HepG2 (cell line): Measurements from ENCODE around the gene BRAP. TPM values are rescaled to one million over a fixed set of nuclear protein-coding genes. Genes with fewer than 3 reads are reported as not detected.

Experiments
- BHLHE40 ChIP-seq: IDR thresholded peaks from 2 replicates; pipeline ENCODE4 v1.6.1; 2011; ENCODE audit warnings: low read length, improper control_type of control experiment
- BRD4 ChIP-seq: sonication (generic); formaldehyde crosslinking; IDR thresholded peaks from 2 replicates; pipeline ENCODE4 v1.4.0; 2020; ENCODE audit warnings: missing genetic modification reagents
- CSRNP1 ChIP-seq: sonication (generic); formaldehyde crosslinking; IDR thresholded peaks from 2 replicates; pipeline ENCODE4 v1.8.1; 2023; ENCODE audit warnings: mild to moderate bottlenecking, missing genetic modification reagents
- DMTF1 ChIP-seq: sonication (generic); formaldehyde crosslinking; IDR thresholded peaks from 2 replicates; pipeline ENCODE4 v1.4.0; 2020; ENCODE audit warnings: mild to moderate bottlenecking, missing genetic modification reagents
- FOXA3 ChIP-seq: IDR thresholded peaks from 2 replicates; pipeline ENCODE4 v1.6.1; 2016; ENCODE audit warnings: missing genetic modification reagents, missing compliant biosample characterization
- GABPA ChIP-seq, 2 experiments: IDR thresholded peaks; 2 replicates each; pipeline ENCODE4 v1.6.1; 2011 to 2016; ENCODE audit warnings: low read depth in 2 of 2, low read length in 1 of 2, missing biosample characterization in 1 of 2, missing genetic modification characterization in 1 of 2
- HHEX ChIP-seq: IDR thresholded peaks from 2 replicates; pipeline ENCODE4 v1.6.1; 2016; ENCODE audit warnings: control low read depth
- NAIF1 ChIP-seq: sonication (generic); formaldehyde crosslinking; IDR thresholded peaks from 2 replicates; pipeline ENCODE4 v1.5.0; 2020; ENCODE audit warnings: mild to moderate bottlenecking, missing genetic modification reagents, borderline replicate concordance
- NFE2 ChIP-seq: sonication (generic); formaldehyde crosslinking; IDR thresholded peaks from 2 replicates; pipeline ENCODE4 v1.4.0; 2020; ENCODE audit warnings: missing genetic modification reagents
- REL ChIP-seq: sonication (generic); formaldehyde crosslinking; conservative IDR thresholded peaks from 2 replicates; pipeline ENCODE4 v1.8.0; 2022; ENCODE audit warnings: mild to moderate bottlenecking, missing genetic modification reagents, moderate library complexity
- ZBTB1 ChIP-seq: sonication (generic); formaldehyde crosslinking; IDR thresholded peaks from 2 replicates; pipeline ENCODE4 v1.4.0; 2020; ENCODE audit warnings: missing genetic modification reagents, borderline replicate concordance
- ZBTB44 ChIP-seq: sonication (generic); formaldehyde crosslinking; IDR thresholded peaks from 2 replicates; pipeline ENCODE4 v1.4.0; 2020; ENCODE audit warnings: missing genetic modification reagents
- ZBTB8A ChIP-seq: sonication (generic); formaldehyde crosslinking; IDR thresholded peaks from 2 replicates; pipeline ENCODE4 v1.4.0; 2020; ENCODE audit warnings: mild to moderate bottlenecking, low read depth, missing genetic modification reagents, borderline replicate concordance
- ZNF142 ChIP-seq: sonication (generic); formaldehyde crosslinking; IDR thresholded peaks from 2 replicates; pipeline ENCODE4 v1.4.0; 2020; ENCODE audit warnings: missing genetic modification reagents
- ZNF234 ChIP-seq: sonication (generic); formaldehyde crosslinking; conservative IDR thresholded peaks from 2 replicates; pipeline ENCODE4 v1.5.1; 2020; ENCODE audit warnings: mild to moderate bottlenecking, missing genetic modification reagents
- ZNF615 ChIP-seq: sonication (generic); formaldehyde crosslinking; IDR thresholded peaks from 2 replicates; pipeline ENCODE4 v1.5.0; 2020; ENCODE audit warnings: mild to moderate bottlenecking, missing genetic modification reagents, borderline replicate concordance
- ZNF747 ChIP-seq: sonication (generic); formaldehyde crosslinking; IDR thresholded peaks from 2 replicates; pipeline ENCODE4 v1.8.1; 2023; ENCODE audit warnings: missing genetic modification reagents, mild to moderate bottlenecking, borderline replicate concordance
- ZSCAN12 ChIP-seq: sonication (generic); formaldehyde crosslinking; IDR thresholded peaks from 2 replicates; pipeline ENCODE4 v1.9.0; 2021; ENCODE audit warnings: mild to moderate bottlenecking, missing genetic modification reagents
- polyA plus RNA-seq, 8 experiments: library from polyadenylated mRNA; depleted of rRNA in 3 of 8; stranded (reverse) in 7 of 8; unstranded in 1 of 8; fragments of >200 nt; fragmentation: Illumina TruSeq in 4 of 8; extraction: Trizol in 4 of 8; gene quantifications; 2 replicates each; pipeline versions ENCODE4 v1.2.1 to v1.2.3, GENCODE V29; 2011 to 2016; ENCODE audit warnings: low read depth in 4 of 8, missing spikeins in 1 of 8, mixed read lengths in 1 of 8; ENCODE audit not compliant: insufficient read depth in 1 of 8
- total RNA-seq, 5 experiments: library from RNA; depleted of rRNA; stranded (reverse); fragments of >200 nt; fragmentation: Illumina TruSeq; extraction: Trizol; gene quantifications; 2 replicates each; pipeline ENCODE4 v1.2.3, GENCODE V29; 2016; ENCODE audit warnings: low read depth in 1 of 5

Gene BRAP
- total and polyA plus RNA-seq, 2 of the 13 experiments (the other 11 are each of a cell fraction or from before 2014, with no cell fraction given): 8.1 to 15.4 TPM

- TF ChIP-seq ZNF615 (no peak), ZBTB8A (CRISPR knock-in tag) (no peak), BRD4 (CRISPR knock-in tag) (0 out of 2 replicates have a peak, but pooled peaks have one; percentile 41), ZNF234 (no peak), ZSCAN12 (CRISPR knock-in tag) (no peak), ZNF142 (CRISPR knock-in tag) (peak; percentile 59), GABPA (IDR thresholded peaks at IDR 0.05; ENCODE audit: low read depth, low read length) (peak; percentile 90), GABPA (CRISPR knock-in tag; IDR thresholded peaks at IDR 0.05; ENCODE audit: low read depth) (peak; percentile 92), ZBTB44 (CRISPR knock-in tag) (no peak), FOXA3 (CRISPR knock-in tag) (0 out of 2 replicates have a peak, but pooled peaks have one; percentile 27), DMTF1 (CRISPR knock-in tag) (no peak), HHEX (CRISPR knock-in tag) (no peak), REL (CRISPR knock-in tag) (no peak), NAIF1 (no peak), NFE2 (CRISPR knock-in tag) (no peak), ZNF747 (CRISPR knock-in tag) (0 out of 2 replicates have a peak, but pooled peaks have one; percentile 43), CSRNP1 (CRISPR knock-in tag) (no peak), ZBTB1 (no peak), BHLHE40 (peak; percentile 99)
These were observed 86.1 kb downstream of the BRAP start (continued) for GRCh38 chr12:111599453-111600204.
